Transverse colon (tissue), 4 donors: Measurements from ENCODE around the gene SLC51B. TPM values are rescaled to one million over a fixed set of nuclear protein-coding genes. Genes with fewer than 3 reads are reported as not detected.
"Not testable (repeated sequence)": the region's sequence is repeated elsewhere in the genome, so short reads cannot be mapped to it uniquely, and the experiment has no call there.

ENCODE experiments used
- DNase-seq: peaks from one replicate; pipeline ENCODE4 v3.0.0-alpha.2; 2019
- H3K27ac ChIP-seq, 4 donors: fragments of 200-600 bp; sonication (generic); 2 replicates each; pipeline ENCODE4 v1.5.1; 2016 to 2018; ENCODE audit warnings: inconsistent platforms in 4 of 4
- H3K27me3 ChIP-seq: fragments of 200-600 bp; sonication (generic); 2 replicates; pipeline ENCODE4 v1.5.1; 2017; ENCODE audit warnings: inconsistent platforms
- H3K36me3 ChIP-seq, 4 donors: fragments of 200-600 bp; sonication (generic); 2 replicates each; pipeline ENCODE4 v1.5.1; 2017 to 2019; ENCODE audit warnings: inconsistent platforms in 4 of 4
- H3K4me1 ChIP-seq, 4 donors: fragments of 200-600 bp; sonication (generic); 2 replicates each; pipeline ENCODE4 v1.5.1; 2017 to 2020; ENCODE audit warnings: inconsistent platforms in 4 of 4
- H3K4me3 ChIP-seq, 4 donors: fragments of 200-600 bp; sonication (generic); 1 replicate in 1 of 4; 2 replicates in 3 of 4; pipeline versions ENCODE4 v1.5.1 to v1.6.1; 2017 to 2019; ENCODE audit warnings: inconsistent platforms in 4 of 4
- H3K9me3 ChIP-seq, 2 donors: fragments of 200-600 bp; sonication (generic); 2 replicates each; pipeline ENCODE4 v1.5.1; 2017 to 2019; ENCODE audit warnings: inconsistent platforms in 2 of 2
- EP300 ChIP-seq: sonication (generic); formaldehyde crosslinking; IDR thresholded peaks from one replicate; pipeline ENCODE4 v1.6.1; 2017; ENCODE audit warnings: antibody characterized with exemption, low read depth
- POLR2A ChIP-seq: fragments of 450-650 bp; IDR thresholded peaks from one replicate; pipeline ENCODE4 v1.6.1; 2016; ENCODE audit warnings: antibody characterized with exemption, mild to moderate bottlenecking, moderate library complexity
- POLR2AphosphoS5 ChIP-seq, 3 donors: sonication (generic); formaldehyde crosslinking; IDR thresholded peaks; one replicate each; pipeline ENCODE4 v1.6.1; 2016; ENCODE audit warnings: antibody characterized with exemption in 3 of 3
- WGBS, 2 donors: methylation state at CpG; one replicate each; pipeline ENCODE4 v1.1.5; 2018; ENCODE audit warnings: low coverage in 1 of 2; 5-methylcytosine and 5-hydroxymethylcytosine counted together
- in situ Hi-C, 4 donors: fragments of 200-750 bp; cut with MboI; loops; one replicate each; pipeline versions ENCODE4 v1.15.0 to v1.15.1; 2017; ENCODE audit warnings: low sequenced_read_pairs in 3 of 4, low pct_ligation_motif_present in 1 of 4, low pct_unique_long_range_greater_than_20kb in 1 of 4
- intact Hi-C: fragments of 100-400 bp; cut with DNase I; formaldehyde crosslinking; loops from one replicate; pipeline ENCODE4 v1.15.1; 2023; ENCODE audit warnings: low total_unique reads
- total RNA-seq, 4 donors: library from RNA; depleted of rRNA; stranded (reverse); fragments of >200 nt; gene quantifications; one replicate each; pipeline ENCODE4 v1.1.0, GENCODE V29; 2016
- TF ChIP-seq, protein P1 (sequence below), 5 experiments: fragments of 200-600 bp in 3 of 5; fragments of 450-650 bp in 2 of 5; sonication (generic) in 3 of 5; IDR thresholded peaks; 1 replicate in 2 of 5; 2 replicates in 3 of 5; pipeline ENCODE4 v1.5.1; 2016 to 2017; ENCODE audit warnings: antibody characterized with exemption in 5 of 5, inconsistent platforms in 3 of 5, mild to moderate bottlenecking in 2 of 5, moderate library complexity in 1 of 5

SLC51B gene
- total RNA-seq, 4 donors from 2014 or later: 3.4 to 150 (median 121) TPM

DNA sequence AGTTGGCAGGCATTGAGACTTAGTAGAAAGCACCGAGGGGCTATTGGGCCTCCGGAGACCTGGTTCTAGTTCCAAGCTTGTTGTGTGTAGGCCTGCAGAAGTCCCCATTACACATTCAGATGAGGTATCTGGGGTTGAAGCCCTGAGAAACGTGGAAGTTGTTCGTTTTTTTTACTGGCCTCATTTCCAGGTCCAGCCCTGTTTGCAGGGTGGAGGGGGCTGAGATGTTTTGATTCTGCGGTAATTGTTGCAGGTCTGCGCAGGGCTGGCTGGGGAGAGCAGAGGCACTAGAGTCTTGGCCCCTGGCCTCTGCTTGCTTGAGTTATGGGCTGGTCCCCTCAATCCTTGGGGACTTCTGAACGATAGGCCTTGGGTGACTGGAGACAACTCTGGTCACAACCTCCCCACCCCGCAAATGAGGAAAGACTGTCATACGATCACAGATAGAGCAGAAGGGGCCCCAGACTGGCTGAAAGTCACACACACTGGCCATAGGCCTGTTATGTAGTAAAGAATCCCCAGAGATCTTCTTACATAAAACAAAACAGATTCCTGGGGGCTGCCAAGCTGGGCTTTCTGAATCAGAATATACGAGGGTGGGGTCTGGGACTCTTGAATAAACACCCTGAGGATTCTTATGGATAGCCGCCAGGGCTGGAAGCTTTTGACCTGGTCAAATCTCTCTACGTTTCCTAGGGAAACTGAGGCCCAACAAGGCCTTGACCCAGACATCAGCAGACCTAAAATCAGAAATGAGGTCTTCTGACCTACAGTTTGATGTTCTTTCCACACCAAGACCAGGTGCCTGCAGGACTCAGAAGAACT is 47.0 kb downstream of the SLC51B start:
- no peaks in the 10 kb centered on the region for H3K27me3 ChIP-seq
- H3K27ac ChIP-seq: peak overlapping the region in 2 of 4 donors; percentile 33 to 36
- WGBS, 2 donors: 67 to 76% methylated on average over 1 to 12 of the region's 12 CpGs
- no peak for DNase-seq
- in situ Hi-C loops (loop anchor here in 2 of 4 donors (10.0 kb wide), 1 partner anchor 57 kb away; no protein-coding TSS in a partner anchor), intact Hi-C loops (no loop called here)
- no peak overlapping the region for H3K4me3 ChIP-seq
- H3K36me3 ChIP-seq: no peaks in the 10 kb centered on the region
- TF ChIP-seq, protein P1, sequence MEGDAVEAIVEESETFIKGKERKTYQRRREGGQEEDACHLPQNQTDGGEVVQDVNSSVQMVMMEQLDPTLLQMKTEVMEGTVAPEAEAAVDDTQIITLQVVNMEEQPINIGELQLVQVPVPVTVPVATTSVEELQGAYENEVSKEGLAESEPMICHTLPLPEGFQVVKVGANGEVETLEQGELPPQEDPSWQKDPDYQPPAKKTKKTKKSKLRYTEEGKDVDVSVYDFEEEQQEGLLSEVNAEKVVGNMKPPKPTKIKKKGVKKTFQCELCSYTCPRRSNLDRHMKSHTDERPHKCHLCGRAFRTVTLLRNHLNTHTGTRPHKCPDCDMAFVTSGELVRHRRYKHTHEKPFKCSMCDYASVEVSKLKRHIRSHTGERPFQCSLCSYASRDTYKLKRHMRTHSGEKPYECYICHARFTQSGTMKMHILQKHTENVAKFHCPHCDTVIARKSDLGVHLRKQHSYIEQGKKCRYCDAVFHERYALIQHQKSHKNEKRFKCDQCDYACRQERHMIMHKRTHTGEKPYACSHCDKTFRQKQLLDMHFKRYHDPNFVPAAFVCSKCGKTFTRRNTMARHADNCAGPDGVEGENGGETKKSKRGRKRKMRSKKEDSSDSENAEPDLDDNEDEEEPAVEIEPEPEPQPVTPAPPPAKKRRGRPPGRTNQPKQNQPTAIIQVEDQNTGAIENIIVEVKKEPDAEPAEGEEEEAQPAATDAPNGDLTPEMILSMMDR (IDR thresholded peaks at IDR 0.05): no peak
- TF ChIP-seq EP300 (no peak), POLR2A (no peak), POLR2AphosphoS5 (IDR thresholded peaks at IDR 0.05) (no peak)
- peaks cover 25 to 39% (median 36%) of the 10 kb centered on the region in 4 donors for H3K4me1 ChIP-seq
- H3K9me3 ChIP-seq: no peaks in the 10 kb centered on the region

DNA sequence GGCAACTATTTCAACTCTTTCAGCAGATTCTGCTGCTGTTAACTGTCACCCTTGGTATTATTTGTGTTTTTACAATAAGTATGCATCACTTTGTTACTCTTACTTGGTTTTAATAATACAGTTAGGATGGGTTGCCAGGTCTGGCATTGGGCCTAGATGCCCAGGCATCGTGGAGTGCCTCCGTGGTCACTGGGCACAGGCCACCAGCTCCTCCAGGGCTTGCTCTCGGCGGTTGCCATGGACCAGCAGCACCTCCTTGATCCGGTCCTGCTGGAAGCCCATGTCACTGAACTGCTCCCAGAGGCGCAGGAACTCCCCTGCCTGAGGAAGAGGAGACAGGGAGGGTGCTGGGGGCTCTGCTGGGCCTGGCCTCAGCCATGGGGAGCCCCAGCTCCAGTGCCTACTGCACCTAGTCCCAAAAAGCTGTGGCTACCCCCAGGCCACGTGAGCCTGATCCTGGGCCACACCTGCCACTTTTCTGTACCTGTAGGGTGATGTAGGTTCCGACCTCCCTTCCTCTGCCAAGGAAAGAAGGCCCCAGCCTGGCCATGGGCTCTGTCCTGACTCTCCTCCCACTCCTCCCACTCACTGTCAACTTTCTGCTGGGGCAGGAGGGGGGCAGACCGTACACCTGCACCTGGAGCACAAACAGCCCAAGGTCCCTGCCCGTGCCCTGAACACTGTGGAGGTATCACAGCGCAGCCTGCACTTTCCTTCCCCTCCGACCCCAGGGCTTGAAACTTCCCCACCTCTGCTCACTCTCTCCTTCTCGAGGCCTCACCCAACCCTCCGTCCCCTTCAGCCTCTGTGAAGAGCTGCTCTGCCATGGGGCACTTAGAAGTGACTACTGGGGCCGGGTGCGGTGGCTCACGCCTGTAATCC is 48.0 kb downstream of the SLC51B start:
- no peaks in the 10 kb centered on the region for H3K27me3 ChIP-seq
- no peak overlapping the region for H3K4me3 ChIP-seq
- no peaks in the 10 kb centered on the region for H3K9me3 ChIP-seq
- 91 to 93% methylated on average over 3 to 16 of the region's 17 CpGs for WGBS, 2 donors
- intact Hi-C loops: no loop called here
- TF ChIP-seq POLR2A (no peak), EP300 (no peak), POLR2AphosphoS5 (IDR thresholded peaks at IDR 0.05) (no peak)
- TF ChIP-seq, protein P1 (IDR thresholded peaks at IDR 0.05): no peak
- no peaks in the 10 kb centered on the region for H3K36me3 ChIP-seq
- DNase-seq: no peak
- peak overlapping the region in 3 of 4 donors; percentile 62 to 78 (median 63) for H3K27ac ChIP-seq
- in situ Hi-C loops: loop anchor here in 2 of 4 donors (10.0 kb wide), 1 partner anchor 58 kb away; no protein-coding TSS in a partner anchor
- peaks cover 15 to 29% (median 27%) of the 10 kb centered on the region in 4 donors for H3K4me1 ChIP-seq

DNA sequence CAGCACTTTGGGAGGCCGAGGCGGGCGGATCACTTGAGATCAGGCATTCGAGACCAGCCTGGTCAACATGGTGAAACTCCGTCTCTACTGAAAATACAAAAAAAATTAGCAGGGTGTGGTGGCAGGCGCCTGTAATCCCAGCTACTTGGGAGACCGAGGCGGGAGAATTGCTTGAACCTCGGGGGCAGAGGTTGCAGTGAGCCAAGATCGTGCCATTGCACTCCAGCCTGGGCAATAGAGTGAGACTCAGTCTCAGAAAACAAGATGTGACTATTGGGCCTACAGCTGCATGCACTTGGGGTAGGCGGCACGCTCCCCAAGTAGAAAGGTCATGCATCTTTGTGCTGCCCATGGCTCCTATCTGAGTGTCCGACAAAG is 48.6 kb downstream of the SLC51B start:
- Histone ChIP-seq H3K27ac (peak overlapping the region in 3 of 4 donors; percentile 62 to 78 (median 63)), H3K4me1 (peaks cover 9 to 23% (median 21%) of the 10 kb centered on the region in 4 donors)
- H3K9me3 ChIP-seq, H3K4me3 ChIP-seq, intact Hi-C loops, H3K36me3 ChIP-seq, DNase-seq, H3K27me3 ChIP-seq: not testable (repeated sequence)
- WGBS, 2 donors: 93% methylated on average over 3 to 13 of the region's 13 CpGs
- in situ Hi-C loops: loop anchor here in 2 of 4 donors (10.0 kb wide), 1 partner anchor 59 kb away; no protein-coding TSS in a partner anchor

DNA sequence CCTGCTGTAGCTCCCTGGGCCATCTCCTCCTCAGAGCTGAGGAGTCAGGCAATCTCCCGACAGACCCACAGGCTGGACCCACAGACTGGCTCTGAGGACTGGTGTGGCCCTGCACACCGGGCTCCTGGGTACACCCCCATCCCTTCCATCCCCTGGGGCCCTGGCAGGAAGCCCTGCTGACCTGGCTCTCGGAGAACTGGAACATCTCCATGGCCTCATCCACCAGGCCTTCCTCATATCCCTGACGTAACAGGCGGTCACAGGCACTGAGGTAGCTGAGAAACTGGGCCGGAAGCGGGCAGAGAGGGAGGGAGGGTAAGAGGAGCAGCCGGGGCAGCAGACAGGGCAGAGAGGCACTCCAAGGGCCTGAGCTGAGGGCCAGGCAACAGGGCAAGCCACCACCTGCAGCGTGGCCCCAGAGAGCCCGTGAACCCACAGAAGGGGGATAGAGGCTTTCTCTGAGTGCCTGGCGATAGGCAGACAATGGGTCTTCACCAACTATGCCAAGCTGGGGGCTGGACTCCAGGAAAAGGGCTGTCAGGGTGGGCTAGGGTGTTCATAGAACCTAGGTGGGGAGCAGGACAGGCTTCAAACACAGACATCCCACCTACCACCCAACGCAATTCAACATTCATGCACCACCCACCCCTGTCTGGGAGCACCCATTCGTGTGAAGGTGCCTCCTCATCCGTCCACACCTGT is 49.3 kb downstream of the SLC51B start:
- Histone ChIP-seq H3K27ac (peak overlapping the region; percentile 10 to 78 (median 62)), H3K9me3 (no peaks in the 10 kb centered on the region), H3K4me1 (peaks cover 2 to 16% (median 14%) of the 10 kb centered on the region in 4 donors), H3K27me3 (no peaks in the 10 kb centered on the region), H3K36me3 (no peaks in the 10 kb centered on the region), H3K4me3 (no peak overlapping the region)
- DNase-seq: peak; percentile 33
- WGBS, 2 donors: 89 to 90% methylated on average over 2 to 14 of the region's 14 CpGs
- intact Hi-C loops (no loop called here), in situ Hi-C loops (loop anchor here in 2 of 4 donors (10.0 kb wide), 1 partner anchor 60 kb away; no protein-coding TSS in a partner anchor)
- TF ChIP-seq POLR2AphosphoS5 (IDR thresholded peaks at IDR 0.05) (peak in 1 of 3 donors; percentile 36), POLR2A (no peak), EP300 (peak; percentile 37)
- TF ChIP-seq, protein P1 (IDR thresholded peaks at IDR 0.05): no peak
